ENCODE measurements around the gene DDX10.

DNA sequence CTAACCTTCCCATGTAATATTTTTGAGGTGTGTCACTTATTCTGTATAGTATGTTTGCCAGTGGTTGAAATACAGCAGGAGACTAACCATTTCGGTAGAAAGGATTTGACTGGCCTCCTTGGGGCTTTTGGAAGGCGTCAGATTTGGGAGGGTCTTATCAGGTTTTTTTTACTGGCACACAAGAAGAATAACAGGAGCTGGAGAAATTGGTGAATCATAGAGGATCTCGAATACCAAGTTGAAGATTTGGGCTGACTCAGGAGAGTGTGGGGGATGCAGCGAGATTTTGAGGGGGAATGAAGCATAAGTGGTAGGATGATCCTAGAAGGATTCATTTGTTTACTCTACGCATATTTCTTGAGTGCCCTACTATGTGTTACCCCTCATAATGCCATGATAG is 200.5 kb downstream of the DDX10 start:
- TF ChIP-seq, protein P1, sequence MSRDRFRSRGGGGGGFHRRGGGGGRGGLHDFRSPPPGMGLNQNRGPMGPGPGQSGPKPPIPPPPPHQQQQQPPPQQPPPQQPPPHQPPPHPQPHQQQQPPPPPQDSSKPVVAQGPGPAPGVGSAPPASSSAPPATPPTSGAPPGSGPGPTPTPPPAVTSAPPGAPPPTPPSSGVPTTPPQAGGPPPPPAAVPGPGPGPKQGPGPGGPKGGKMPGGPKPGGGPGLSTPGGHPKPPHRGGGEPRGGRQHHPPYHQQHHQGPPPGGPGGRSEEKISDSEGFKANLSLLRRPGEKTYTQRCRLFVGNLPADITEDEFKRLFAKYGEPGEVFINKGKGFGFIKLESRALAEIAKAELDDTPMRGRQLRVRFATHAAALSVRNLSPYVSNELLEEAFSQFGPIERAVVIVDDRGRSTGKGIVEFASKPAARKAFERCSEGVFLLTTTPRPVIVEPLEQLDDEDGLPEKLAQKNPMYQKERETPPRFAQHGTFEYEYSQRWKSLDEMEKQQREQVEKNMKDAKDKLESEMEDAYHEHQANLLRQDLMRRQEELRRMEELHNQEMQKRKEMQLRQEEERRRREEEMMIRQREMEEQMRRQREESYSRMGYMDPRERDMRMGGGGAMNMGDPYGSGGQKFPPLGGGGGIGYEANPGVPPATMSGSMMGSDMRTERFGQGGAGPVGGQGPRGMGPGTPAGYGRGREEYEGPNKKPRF (IDR thresholded peaks at IDR 0.05; ENCODE audit: low read depth, low read length), result no peak
- TF ChIP-seq, protein P2, sequence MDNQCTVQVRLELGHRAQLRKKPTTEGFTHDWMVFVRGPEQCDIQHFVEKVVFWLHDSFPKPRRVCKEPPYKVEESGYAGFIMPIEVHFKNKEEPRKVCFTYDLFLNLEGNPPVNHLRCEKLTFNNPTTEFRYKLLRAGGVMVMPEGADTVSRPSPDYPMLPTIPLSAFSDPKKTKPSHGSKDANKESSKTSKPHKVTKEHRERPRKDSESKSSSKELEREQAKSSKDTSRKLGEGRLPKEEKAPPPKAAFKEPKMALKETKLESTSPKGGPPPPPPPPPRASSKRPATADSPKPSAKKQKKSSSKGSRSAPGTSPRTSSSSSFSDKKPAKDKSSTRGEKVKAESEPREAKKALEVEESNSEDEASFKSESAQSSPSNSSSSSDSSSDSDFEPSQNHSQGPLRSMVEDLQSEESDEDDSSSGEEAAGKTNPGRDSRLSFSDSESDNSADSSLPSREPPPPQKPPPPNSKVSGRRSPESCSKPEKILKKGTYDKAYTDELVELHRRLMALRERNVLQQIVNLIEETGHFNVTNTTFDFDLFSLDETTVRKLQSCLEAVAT (IDR thresholded peaks at IDR 0.05), result no peak
- TF ChIP-seq EP300 (IDR thresholded peaks at IDR 0.05; ENCODE audit: low read length), result no peak
- no peak for TF ChIP-seq MEF2A (IDR thresholded peaks at IDR 0.05; ENCODE audit: control insufficient read depth, low read depth, low read length)
- TF ChIP-seq KLF6 (CRISPR knock-in tag; IDR thresholded peaks at IDR 0.05; ENCODE audit: borderline replicate concordance), result no peak
- TF ChIP-seq, protein P3, sequence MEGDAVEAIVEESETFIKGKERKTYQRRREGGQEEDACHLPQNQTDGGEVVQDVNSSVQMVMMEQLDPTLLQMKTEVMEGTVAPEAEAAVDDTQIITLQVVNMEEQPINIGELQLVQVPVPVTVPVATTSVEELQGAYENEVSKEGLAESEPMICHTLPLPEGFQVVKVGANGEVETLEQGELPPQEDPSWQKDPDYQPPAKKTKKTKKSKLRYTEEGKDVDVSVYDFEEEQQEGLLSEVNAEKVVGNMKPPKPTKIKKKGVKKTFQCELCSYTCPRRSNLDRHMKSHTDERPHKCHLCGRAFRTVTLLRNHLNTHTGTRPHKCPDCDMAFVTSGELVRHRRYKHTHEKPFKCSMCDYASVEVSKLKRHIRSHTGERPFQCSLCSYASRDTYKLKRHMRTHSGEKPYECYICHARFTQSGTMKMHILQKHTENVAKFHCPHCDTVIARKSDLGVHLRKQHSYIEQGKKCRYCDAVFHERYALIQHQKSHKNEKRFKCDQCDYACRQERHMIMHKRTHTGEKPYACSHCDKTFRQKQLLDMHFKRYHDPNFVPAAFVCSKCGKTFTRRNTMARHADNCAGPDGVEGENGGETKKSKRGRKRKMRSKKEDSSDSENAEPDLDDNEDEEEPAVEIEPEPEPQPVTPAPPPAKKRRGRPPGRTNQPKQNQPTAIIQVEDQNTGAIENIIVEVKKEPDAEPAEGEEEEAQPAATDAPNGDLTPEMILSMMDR (IDR thresholded peaks at IDR 0.05 in 2 of 3, conservative IDR thresholded peaks at IDR 0.05 in 1 of 3; ENCODE audit: insufficient read depth in 2 of 3, low read depth in 1 of 3, low read length in 3 of 3), result no peak
- TF ChIP-seq ZBTB1 (CRISPR knock-in tag; IDR thresholded peaks at IDR 0.05; ENCODE audit: borderline replicate concordance, low read depth), result no peak
